ENCODE data around the gene NPTN. TPM values are rescaled to one million over a fixed set of nuclear protein-coding genes. Genes with fewer than 3 reads are reported as not detected.

Gene NPTN
- total RNA-seq, 1 donor from 2014 or later: 86.6 TPM

- Mint-ChIP-seq H3K4me3 (ENCODE audit: unreplicated experiment) (no peak overlapping the region), H3K36me3 (ENCODE audit: unreplicated experiment) (no peaks in the 10 kb centered on the region), H3K9me3 (ENCODE audit: unreplicated experiment) (peaks cover 8% of the 10 kb centered on the region), H3K27me3 (ENCODE audit: unreplicated experiment) (peaks cover 3% of the 10 kb centered on the region), H3K4me1 (ENCODE audit: low read depth, unreplicated experiment) (peaks cover 6% of the 10 kb centered on the region), H3K27ac (ENCODE audit: unreplicated experiment) (peak overlapping the region; percentile 28)
- no peak for TF ChIP-seq CTCF (IDR thresholded peaks at IDR 0.05; ENCODE audit: partially characterized antibody, unreplicated experiment)
- DNase-seq: no peak
Observed at GRCh38 chr15:73637527-73637926, 4.3 kb upstream of the NPTN start.

- Mint-ChIP-seq H3K27me3 (ENCODE audit: unreplicated experiment) (peaks cover 3% of the 10 kb centered on the region), H3K9me3 (ENCODE audit: unreplicated experiment) (peaks cover 5% of the 10 kb centered on the region), H3K4me3 (ENCODE audit: unreplicated experiment) (peak overlapping the region; percentile 90), H3K4me1 (ENCODE audit: low read depth, unreplicated experiment) (peaks cover 30% of the 10 kb centered on the region), H3K27ac (ENCODE audit: unreplicated experiment) (peak overlapping the region; percentile 97), H3K36me3 (ENCODE audit: unreplicated experiment) (no peaks in the 10 kb centered on the region)
- DNase-seq: no peak
- no peak for TF ChIP-seq CTCF (IDR thresholded peaks at IDR 0.05; ENCODE audit: partially characterized antibody, unreplicated experiment)
Observed at GRCh38 chr15:73633991-73634495, 854 bp upstream of the NPTN start.

- H3K27ac Mint-ChIP-seq (ENCODE audit: unreplicated experiment): peak overlapping the region; percentile 84
- H3K27me3 Mint-ChIP-seq (ENCODE audit: unreplicated experiment): peaks cover 3% of the 10 kb centered on the region
- no peak for TF ChIP-seq CTCF (IDR thresholded peaks at IDR 0.05; ENCODE audit: partially characterized antibody, unreplicated experiment)
- no peaks in the 10 kb centered on the region for H3K36me3 Mint-ChIP-seq (ENCODE audit: unreplicated experiment)
- H3K4me1 Mint-ChIP-seq (ENCODE audit: low read depth, unreplicated experiment): peaks cover 39% of the 10 kb centered on the region
- peak; percentile 55 for DNase-seq
- peak overlapping the region; percentile 90 for H3K4me3 Mint-ChIP-seq (ENCODE audit: unreplicated experiment)
- peaks cover 5% of the 10 kb centered on the region for H3K9me3 Mint-ChIP-seq (ENCODE audit: unreplicated experiment)
Observed at GRCh38 chr15:73632670-73633058, 525 bp downstream of the NPTN start.

GRCh38 chr15:73631915-73632669, 1.1 kb downstream of the NPTN start:
- no peak for TF ChIP-seq CTCF (IDR thresholded peaks at IDR 0.05; ENCODE audit: partially characterized antibody, unreplicated experiment)
- Mint-ChIP-seq H3K4me3 (ENCODE audit: unreplicated experiment) (peak overlapping the region; percentile 90), H3K4me1 (ENCODE audit: low read depth, unreplicated experiment) (peaks cover 39% of the 10 kb centered on the region), H3K9me3 (ENCODE audit: unreplicated experiment) (peaks cover 5% of the 10 kb centered on the region), H3K36me3 (ENCODE audit: unreplicated experiment) (no peaks in the 10 kb centered on the region), H3K27me3 (ENCODE audit: unreplicated experiment) (peaks cover 3% of the 10 kb centered on the region), H3K27ac (ENCODE audit: unreplicated experiment) (peak overlapping the region; percentile 84)
- no peak for DNase-seq

- no peaks in the 10 kb centered on the region for H3K36me3 Mint-ChIP-seq (ENCODE audit: unreplicated experiment)
- H3K4me1 Mint-ChIP-seq (ENCODE audit: low read depth, unreplicated experiment): peaks cover 40% of the 10 kb centered on the region
- no peak for DNase-seq
- TF ChIP-seq CTCF (IDR thresholded peaks at IDR 0.05; ENCODE audit: partially characterized antibody, unreplicated experiment): no peak
- H3K27me3 Mint-ChIP-seq (ENCODE audit: unreplicated experiment): peaks cover 3% of the 10 kb centered on the region
- no peaks in the 10 kb centered on the region for H3K9me3 Mint-ChIP-seq (ENCODE audit: unreplicated experiment)
- peak overlapping the region; percentile 8 for H3K27ac Mint-ChIP-seq (ENCODE audit: unreplicated experiment)
- H3K4me3 Mint-ChIP-seq (ENCODE audit: unreplicated experiment): peak overlapping the region; percentile 90
Observed at GRCh38 chr15:73630921-73631362, 2.2 kb downstream of the NPTN start.
